ENCODE results near the gene ATP6V1D. TPM values are rescaled to one million over a fixed set of nuclear protein-coding genes. Genes with fewer than 3 reads are reported as not detected.
A peak's percentile ranks its signal among the peaks of the same experiment; 100 is the strongest.
"Not testable (repeated sequence)": the region's sequence is repeated elsewhere in the genome, so short reads cannot be mapped to it uniquely, and the experiment has no call there.

ATP6V1D gene
- total RNA-seq, 1 donor from 2014 or later, result 55.5 TPM

GRCh38 chr14:67345583-67345982 lies 14.0 kb downstream of the ATP6V1D start:
- Mint-ChIP-seq H3K4me3 (ENCODE audit: unreplicated experiment) (no peak overlapping the region), H3K9me3 (ENCODE audit: unreplicated experiment) (no peaks in the 10 kb centered on the region), H3K36me3 (ENCODE audit: low read depth, unreplicated experiment) (peaks cover 48% of the 10 kb centered on the region), H3K4me1 (ENCODE audit: unreplicated experiment) (peaks cover 5% of the 10 kb centered on the region), H3K27ac (ENCODE audit: unreplicated experiment) (no peak overlapping the region), H3K27me3 (ENCODE audit: unreplicated experiment) (peaks cover 2% of the 10 kb centered on the region)
- no peak for DNase-seq (ENCODE audit: low spot score)
- TF ChIP-seq CTCF (IDR thresholded peaks at IDR 0.05; ENCODE audit: unreplicated experiment), result no peak

- no peak overlapping the region for H3K27ac Mint-ChIP-seq (ENCODE audit: unreplicated experiment)
Measured at GRCh38 chr14:67343601-67344230, 15.9 kb downstream of the ATP6V1D start.

GRCh38 chr14:67341231-67341630 lies 18.4 kb downstream of the ATP6V1D start:
- not testable (repeated sequence) for H3K4me3 Mint-ChIP-seq (ENCODE audit: unreplicated experiment)
- peaks cover 43% of the 10 kb centered on the region for H3K36me3 Mint-ChIP-seq (ENCODE audit: low read depth, unreplicated experiment)

More at GRCh38 chr14:67343601-67344230, 15.9 kb downstream of the ATP6V1D start:
- Mint-ChIP-seq H3K4me1 (ENCODE audit: unreplicated experiment) (peaks cover 5% of the 10 kb centered on the region), H3K27me3 (ENCODE audit: unreplicated experiment) (peaks cover 2% of the 10 kb centered on the region), H3K36me3 (ENCODE audit: low read depth, unreplicated experiment) (peaks cover 47% of the 10 kb centered on the region), H3K9me3 (ENCODE audit: unreplicated experiment) (no peaks in the 10 kb centered on the region), H3K4me3 (ENCODE audit: unreplicated experiment) (peak overlapping the region; percentile 51)
- no peak for TF ChIP-seq CTCF (IDR thresholded peaks at IDR 0.05; ENCODE audit: unreplicated experiment)
- DNase-seq (ENCODE audit: low spot score), result no peak

GRCh38 chr14:67335781-67336180 lies 23.8 kb downstream of the ATP6V1D start:
- Mint-ChIP-seq H3K36me3 (ENCODE audit: low read depth, unreplicated experiment) (peaks cover 17% of the 10 kb centered on the region), H3K27ac (ENCODE audit: unreplicated experiment) (no peak overlapping the region), H3K9me3 (ENCODE audit: unreplicated experiment) (no peaks in the 10 kb centered on the region), H3K4me3 (ENCODE audit: unreplicated experiment) (no peak overlapping the region), H3K4me1 (ENCODE audit: unreplicated experiment) (no peaks in the 10 kb centered on the region), H3K27me3 (ENCODE audit: unreplicated experiment) (peaks cover 5% of the 10 kb centered on the region)
- DNase-seq (ENCODE audit: low spot score), result peak; percentile 18
- TF ChIP-seq CTCF (IDR thresholded peaks at IDR 0.05; ENCODE audit: unreplicated experiment), result peak; percentile 69

More at GRCh38 chr14:67341231-67341630, 18.4 kb downstream of the ATP6V1D start:
- not testable (repeated sequence) for DNase-seq (ENCODE audit: low spot score); H3K27ac Mint-ChIP-seq (ENCODE audit: unreplicated experiment); H3K9me3 Mint-ChIP-seq (ENCODE audit: unreplicated experiment); H3K4me1 Mint-ChIP-seq (ENCODE audit: unreplicated experiment); H3K27me3 Mint-ChIP-seq (ENCODE audit: unreplicated experiment)

GRCh38 chr14:67332468-67332867 lies 27.1 kb downstream of the ATP6V1D start:
- H3K27me3 Mint-ChIP-seq (ENCODE audit: unreplicated experiment), result peaks cover 5% of the 10 kb centered on the region
- no peak for TF ChIP-seq CTCF (IDR thresholded peaks at IDR 0.05; ENCODE audit: unreplicated experiment)
- H3K4me3 Mint-ChIP-seq (ENCODE audit: unreplicated experiment), result no peak overlapping the region
- no peak overlapping the region for H3K27ac Mint-ChIP-seq (ENCODE audit: unreplicated experiment)
- H3K36me3 Mint-ChIP-seq (ENCODE audit: low read depth, unreplicated experiment), result peaks cover 5% of the 10 kb centered on the region
- H3K9me3 Mint-ChIP-seq (ENCODE audit: unreplicated experiment), result no peaks in the 10 kb centered on the region
- no peak for DNase-seq (ENCODE audit: low spot score)
- H3K4me1 Mint-ChIP-seq (ENCODE audit: unreplicated experiment), result no peaks in the 10 kb centered on the region
